HL-60 (cell line): ENCODE results near the gene CCDC92B.
"Not testable (repeated sequence)": the region's sequence is repeated elsewhere in the genome, so short reads cannot be mapped to it uniquely, and the experiment has no call there.

Experiments
- TF ChIP-seq, protein P1 (sequence below): IDR thresholded peaks from one replicate; pipeline ENCODE4 v1.5.1; 2011; ENCODE audit warnings: low read length, control low read depth, inconsistent platforms; ENCODE audit not compliant: insufficient read depth
- TF ChIP-seq, protein P2 (sequence below): IDR thresholded peaks from 2 replicates; pipeline ENCODE4 v1.6.1; 2012; ENCODE audit warnings: low read depth; ENCODE audit not compliant: insufficient replicate concordance

DNA sequence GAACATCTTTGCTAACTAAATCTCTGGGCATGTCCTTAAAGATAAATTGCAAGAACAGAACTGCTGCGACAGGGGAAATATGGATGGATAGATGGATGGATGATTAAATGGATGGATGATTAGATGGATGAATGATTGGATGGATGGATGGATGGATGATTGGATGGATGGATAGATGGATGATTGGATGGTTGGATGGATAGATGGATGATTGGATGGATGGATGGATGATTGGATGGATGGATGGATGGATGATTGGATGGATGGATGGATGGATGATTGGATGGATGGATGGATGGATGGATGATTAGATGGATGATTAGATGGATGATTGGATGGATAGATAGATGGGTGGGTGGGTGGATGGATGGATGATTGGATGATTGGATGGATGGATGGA lies 70.2 kb downstream of the CCDC92B start:
- TF ChIP-seq, protein P1, sequence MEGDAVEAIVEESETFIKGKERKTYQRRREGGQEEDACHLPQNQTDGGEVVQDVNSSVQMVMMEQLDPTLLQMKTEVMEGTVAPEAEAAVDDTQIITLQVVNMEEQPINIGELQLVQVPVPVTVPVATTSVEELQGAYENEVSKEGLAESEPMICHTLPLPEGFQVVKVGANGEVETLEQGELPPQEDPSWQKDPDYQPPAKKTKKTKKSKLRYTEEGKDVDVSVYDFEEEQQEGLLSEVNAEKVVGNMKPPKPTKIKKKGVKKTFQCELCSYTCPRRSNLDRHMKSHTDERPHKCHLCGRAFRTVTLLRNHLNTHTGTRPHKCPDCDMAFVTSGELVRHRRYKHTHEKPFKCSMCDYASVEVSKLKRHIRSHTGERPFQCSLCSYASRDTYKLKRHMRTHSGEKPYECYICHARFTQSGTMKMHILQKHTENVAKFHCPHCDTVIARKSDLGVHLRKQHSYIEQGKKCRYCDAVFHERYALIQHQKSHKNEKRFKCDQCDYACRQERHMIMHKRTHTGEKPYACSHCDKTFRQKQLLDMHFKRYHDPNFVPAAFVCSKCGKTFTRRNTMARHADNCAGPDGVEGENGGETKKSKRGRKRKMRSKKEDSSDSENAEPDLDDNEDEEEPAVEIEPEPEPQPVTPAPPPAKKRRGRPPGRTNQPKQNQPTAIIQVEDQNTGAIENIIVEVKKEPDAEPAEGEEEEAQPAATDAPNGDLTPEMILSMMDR, result not testable (repeated sequence)
- TF ChIP-seq, protein P2, sequence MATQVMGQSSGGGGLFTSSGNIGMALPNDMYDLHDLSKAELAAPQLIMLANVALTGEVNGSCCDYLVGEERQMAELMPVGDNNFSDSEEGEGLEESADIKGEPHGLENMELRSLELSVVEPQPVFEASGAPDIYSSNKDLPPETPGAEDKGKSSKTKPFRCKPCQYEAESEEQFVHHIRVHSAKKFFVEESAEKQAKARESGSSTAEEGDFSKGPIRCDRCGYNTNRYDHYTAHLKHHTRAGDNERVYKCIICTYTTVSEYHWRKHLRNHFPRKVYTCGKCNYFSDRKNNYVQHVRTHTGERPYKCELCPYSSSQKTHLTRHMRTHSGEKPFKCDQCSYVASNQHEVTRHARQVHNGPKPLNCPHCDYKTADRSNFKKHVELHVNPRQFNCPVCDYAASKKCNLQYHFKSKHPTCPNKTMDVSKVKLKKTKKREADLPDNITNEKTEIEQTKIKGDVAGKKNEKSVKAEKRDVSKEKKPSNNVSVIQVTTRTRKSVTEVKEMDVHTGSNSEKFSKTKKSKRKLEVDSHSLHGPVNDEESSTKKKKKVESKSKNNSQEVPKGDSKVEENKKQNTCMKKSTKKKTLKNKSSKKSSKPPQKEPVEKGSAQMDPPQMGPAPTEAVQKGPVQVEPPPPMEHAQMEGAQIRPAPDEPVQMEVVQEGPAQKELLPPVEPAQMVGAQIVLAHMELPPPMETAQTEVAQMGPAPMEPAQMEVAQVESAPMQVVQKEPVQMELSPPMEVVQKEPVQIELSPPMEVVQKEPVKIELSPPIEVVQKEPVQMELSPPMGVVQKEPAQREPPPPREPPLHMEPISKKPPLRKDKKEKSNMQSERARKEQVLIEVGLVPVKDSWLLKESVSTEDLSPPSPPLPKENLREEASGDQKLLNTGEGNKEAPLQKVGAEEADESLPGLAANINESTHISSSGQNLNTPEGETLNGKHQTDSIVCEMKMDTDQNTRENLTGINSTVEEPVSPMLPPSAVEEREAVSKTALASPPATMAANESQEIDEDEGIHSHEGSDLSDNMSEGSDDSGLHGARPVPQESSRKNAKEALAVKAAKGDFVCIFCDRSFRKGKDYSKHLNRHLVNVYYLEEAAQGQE, result not testable (repeated sequence)
